KMS-11 (cell line): ENCODE results near the gene TMEM255A.

ENCODE experiments used
- H2AFZ ChIP-seq: fragments of 200-600 bp; sonication (generic); 2 replicates; pipeline ENCODE4 v1.6.1; 2016; ENCODE audit warnings: antibody characterized with exemption, mixed run types, low read depth
- H3K27ac ChIP-seq: fragments of 200-600 bp; sonication (generic); 2 replicates; pipeline ENCODE4 v1.6.1; 2016; ENCODE audit warnings: mild to moderate bottlenecking, mixed run types
- H3K27me3 ChIP-seq: fragments of 200-600 bp; sonication (generic); 2 replicates; pipeline ENCODE4 v1.6.1; 2017; ENCODE audit warnings: mild to moderate bottlenecking, low read depth, mixed run types, moderate library complexity; ENCODE audit not compliant: insufficient read depth
- H3K36me3 ChIP-seq: fragments of 200-600 bp; sonication (generic); 2 replicates; pipeline ENCODE4 v1.6.1; 2017; ENCODE audit warnings: mild to moderate bottlenecking, mixed run types; ENCODE audit not compliant: insufficient read depth
- H3K4me1 ChIP-seq: fragments of 200-600 bp; sonication (generic); 2 replicates; pipeline ENCODE4 v1.6.1; 2016; ENCODE audit warnings: mild to moderate bottlenecking, low read depth, mixed run types; ENCODE audit not compliant: poor library complexity, severe bottlenecking
- H3K4me2 ChIP-seq: fragments of 200-600 bp; sonication (generic); 2 replicates; pipeline ENCODE4 v1.7.0; 2016; ENCODE audit warnings: mild to moderate bottlenecking, mixed run types
- H3K4me3 ChIP-seq: fragments of 200-600 bp; sonication (generic); IDR thresholded peaks from 2 replicates; pipeline ENCODE4 v1.6.1; 2017; ENCODE audit warnings: low read depth, low read length, mixed read lengths; ENCODE audit not compliant: insufficient read depth
- H3K79me2 ChIP-seq: fragments of 200-600 bp; sonication (generic); 2 replicates; pipeline ENCODE4 v1.6.1; 2016; ENCODE audit warnings: low read depth, mixed run types; ENCODE audit not compliant: insufficient read depth
- H3K9ac ChIP-seq: fragments of 200-600 bp; sonication (generic); 2 replicates; pipeline ENCODE4 v1.6.1; 2016; ENCODE audit warnings: mild to moderate bottlenecking, mixed run types
- H4K20me1 ChIP-seq: fragments of 200-600 bp; sonication (generic); 2 replicates; pipeline ENCODE4 v1.6.1; 2016; ENCODE audit warnings: mild to moderate bottlenecking, mixed run types; ENCODE audit not compliant: insufficient read depth
- TF ChIP-seq, protein P1 (sequence below): fragments of 200-600 bp; sonication (generic); conservative IDR thresholded peaks from 2 replicates; pipeline ENCODE4 v1.6.1; 2017; ENCODE audit warnings: low read depth, mild to moderate bottlenecking, antibody characterized with exemption, low read length, moderate library complexity, mixed read lengths

Gene TMEM255A

DNA sequence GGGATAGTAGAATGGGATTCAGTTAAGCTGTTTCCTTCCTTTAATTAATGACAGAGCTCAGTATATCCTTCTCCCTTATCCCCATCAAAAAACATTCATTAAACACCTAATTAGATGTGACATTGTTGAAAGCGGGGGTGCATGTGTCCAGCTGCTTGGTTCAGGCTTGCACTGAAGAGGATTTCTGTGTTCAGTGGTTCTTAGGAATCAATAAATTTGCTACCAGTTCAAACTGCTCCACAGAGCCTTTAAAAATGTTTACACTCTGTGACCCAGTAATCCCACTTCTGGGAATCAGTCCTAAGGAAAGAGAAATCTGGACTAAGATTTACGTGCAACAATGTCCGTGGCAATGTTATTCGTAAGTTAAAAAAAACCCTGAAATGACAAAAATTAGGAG lies 7.2 kb upstream of the TMEM255A start:
- Histone ChIP-seq H3K9ac (no peak overlapping the region), H4K20me1 (no peaks in the 10 kb centered on the region), H3K4me3 (no peak overlapping the region), H3K4me1 (no peaks in the 10 kb centered on the region), H3K27me3 (no peaks in the 10 kb centered on the region), H3K79me2 (no peaks in the 10 kb centered on the region), H3K4me2 (no peak overlapping the region), H3K27ac (no peak overlapping the region), H3K36me3 (no peaks in the 10 kb centered on the region), H2AFZ (no peak overlapping the region)
- TF ChIP-seq, protein P1, sequence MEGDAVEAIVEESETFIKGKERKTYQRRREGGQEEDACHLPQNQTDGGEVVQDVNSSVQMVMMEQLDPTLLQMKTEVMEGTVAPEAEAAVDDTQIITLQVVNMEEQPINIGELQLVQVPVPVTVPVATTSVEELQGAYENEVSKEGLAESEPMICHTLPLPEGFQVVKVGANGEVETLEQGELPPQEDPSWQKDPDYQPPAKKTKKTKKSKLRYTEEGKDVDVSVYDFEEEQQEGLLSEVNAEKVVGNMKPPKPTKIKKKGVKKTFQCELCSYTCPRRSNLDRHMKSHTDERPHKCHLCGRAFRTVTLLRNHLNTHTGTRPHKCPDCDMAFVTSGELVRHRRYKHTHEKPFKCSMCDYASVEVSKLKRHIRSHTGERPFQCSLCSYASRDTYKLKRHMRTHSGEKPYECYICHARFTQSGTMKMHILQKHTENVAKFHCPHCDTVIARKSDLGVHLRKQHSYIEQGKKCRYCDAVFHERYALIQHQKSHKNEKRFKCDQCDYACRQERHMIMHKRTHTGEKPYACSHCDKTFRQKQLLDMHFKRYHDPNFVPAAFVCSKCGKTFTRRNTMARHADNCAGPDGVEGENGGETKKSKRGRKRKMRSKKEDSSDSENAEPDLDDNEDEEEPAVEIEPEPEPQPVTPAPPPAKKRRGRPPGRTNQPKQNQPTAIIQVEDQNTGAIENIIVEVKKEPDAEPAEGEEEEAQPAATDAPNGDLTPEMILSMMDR: no peak

DNA sequence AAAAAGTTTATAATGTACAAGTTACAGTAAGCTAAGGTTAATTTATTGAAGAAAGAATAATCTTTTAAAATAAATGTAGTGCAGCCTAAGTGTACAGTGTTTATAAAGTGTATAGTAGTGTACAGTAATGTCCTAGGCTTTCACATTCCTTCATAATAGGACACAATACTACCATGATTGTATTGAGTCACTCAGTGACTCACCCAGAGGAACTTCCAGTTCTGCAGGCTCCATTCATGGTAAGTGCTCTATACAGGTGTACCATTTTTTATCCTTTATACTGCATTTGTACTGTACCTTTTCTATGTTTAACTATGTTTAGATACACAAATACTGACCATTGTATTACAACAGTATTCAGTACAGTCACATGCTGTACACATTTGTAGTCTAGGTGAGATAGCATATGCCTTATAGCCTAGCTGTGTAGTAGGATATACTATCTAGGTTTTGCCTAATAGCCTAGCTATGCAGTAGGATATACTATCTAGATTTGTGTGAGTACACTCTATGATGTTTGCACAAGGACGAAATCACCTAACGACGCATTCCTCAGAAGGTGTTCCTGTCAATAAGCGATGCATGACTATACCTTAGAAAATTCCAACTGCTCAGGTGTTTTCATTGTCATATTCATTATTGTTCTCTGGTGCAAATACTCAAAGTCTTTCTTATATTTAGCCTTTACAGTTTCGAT lies 5.5 kb upstream of the TMEM255A start:
- Histone ChIP-seq H3K36me3 (no peaks in the 10 kb centered on the region), H3K4me1 (no peaks in the 10 kb centered on the region), H3K27ac (no peak overlapping the region), H4K20me1 (no peaks in the 10 kb centered on the region), H3K79me2 (no peaks in the 10 kb centered on the region), H3K4me2 (no peak overlapping the region), H3K4me3 (no peak overlapping the region), H3K9ac (no peak overlapping the region), H3K27me3 (no peaks in the 10 kb centered on the region), H2AFZ (no peak overlapping the region)
- TF ChIP-seq, protein P1: no peak

DNA sequence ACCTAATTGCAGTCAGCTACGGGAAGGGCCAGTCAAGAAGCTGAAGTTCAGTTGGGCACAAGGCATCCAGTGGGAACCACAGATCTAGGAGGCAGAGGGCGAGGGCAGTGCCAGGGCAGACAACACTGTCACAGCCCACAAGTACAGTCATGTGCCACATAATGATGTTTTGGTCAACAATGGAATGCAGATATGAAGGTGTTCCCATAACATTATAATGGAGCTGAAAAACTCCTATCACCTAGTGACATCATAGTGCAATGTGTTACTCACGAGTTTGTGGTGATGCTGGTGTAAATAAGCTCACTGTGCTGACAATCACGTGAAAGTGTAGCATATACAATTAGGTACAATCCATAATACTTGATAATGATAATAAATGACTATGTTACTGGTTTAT lies 4.5 kb upstream of the TMEM255A start:
- Histone ChIP-seq H3K27ac (no peak overlapping the region), H3K4me2 (no peak overlapping the region)

DNA sequence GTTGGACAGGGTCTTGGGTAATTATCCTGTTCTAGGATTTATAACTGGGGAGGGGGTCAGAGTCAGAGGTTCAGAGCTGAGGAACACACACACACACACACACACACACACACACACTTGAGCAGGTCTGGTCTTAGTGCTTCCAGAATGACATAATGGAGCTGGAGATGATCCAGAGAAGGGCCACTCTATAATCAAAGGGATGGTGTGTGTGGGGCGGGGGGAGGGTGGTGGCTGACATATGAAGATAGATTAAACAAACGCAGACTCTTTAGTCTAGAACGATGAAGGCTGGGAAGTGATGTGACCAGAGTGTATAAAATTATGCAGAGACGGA lies 434 bp upstream of the TMEM255A start:
- Histone ChIP-seq H2AFZ (no peak overlapping the region; the same call in 1 of the 2 replicates), H4K20me1 (no peaks in the 10 kb centered on the region), H3K4me2 (no peak overlapping the region), H3K79me2 (no peaks in the 10 kb centered on the region), H3K27me3 (no peaks in the 10 kb centered on the region), H3K27ac (no peak overlapping the region), H3K9ac (no peak overlapping the region), H3K4me3 (no peak overlapping the region), H3K4me1 (peaks cover 15% of the 10 kb centered on the region), H3K36me3 (no peaks in the 10 kb centered on the region)
- TF ChIP-seq, protein P1: no peak

More for the DNA sequence above, 4.5 kb upstream of the TMEM255A start:
- Histone ChIP-seq H3K4me1 (no peaks in the 10 kb centered on the region), H3K27me3 (no peaks in the 10 kb centered on the region), H3K79me2 (no peaks in the 10 kb centered on the region), H2AFZ (no peak overlapping the region), H3K36me3 (no peaks in the 10 kb centered on the region), H3K4me3 (no peak overlapping the region), H3K9ac (no peak overlapping the region), H4K20me1 (no peaks in the 10 kb centered on the region)
- TF ChIP-seq, protein P1: no peak
